ENCODE measurements around the gene PALM2AKAP2. TPM values are rescaled to one million over a fixed set of nuclear protein-coding genes. Genes with fewer than 3 reads are reported as not detected.

The PALM2AKAP2 gene
- total RNA-seq: not detected

DNA sequence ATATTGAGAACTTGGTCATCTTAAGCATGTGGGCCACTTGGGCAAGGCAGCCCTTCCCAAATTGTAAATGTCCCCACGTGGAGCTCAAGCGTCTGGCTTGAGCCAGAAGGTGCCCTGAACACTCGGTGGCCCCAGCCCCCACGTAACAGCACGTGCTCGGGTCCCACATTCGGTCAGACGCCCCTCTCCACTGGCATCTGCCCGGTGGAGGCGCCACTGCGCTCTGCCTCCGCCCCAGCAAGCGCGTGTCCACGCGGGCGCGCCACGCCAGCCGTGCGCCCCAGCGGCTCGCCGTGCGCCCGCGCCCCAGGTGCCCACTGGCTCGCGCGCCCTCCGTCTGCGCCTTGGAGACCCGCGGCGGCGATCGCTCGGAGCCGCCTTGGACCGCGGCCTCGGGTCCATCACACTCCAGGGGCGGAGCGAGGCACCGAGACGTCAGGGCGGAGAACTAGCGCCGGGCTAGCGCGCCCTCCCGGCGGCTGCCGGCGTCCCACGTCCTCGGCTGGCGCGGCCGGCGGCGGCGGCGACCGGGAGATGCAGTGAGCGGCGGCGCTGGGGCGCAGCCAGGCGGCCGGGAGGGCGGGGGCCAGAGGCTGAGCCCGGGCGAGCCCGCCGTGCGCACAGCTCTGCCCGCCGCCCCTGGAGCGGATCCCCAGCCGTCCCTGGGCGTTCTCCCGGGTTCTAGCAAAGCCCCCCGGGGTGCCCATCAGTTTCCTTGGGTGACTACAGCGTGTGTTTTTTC lies at the start of gene PALM2AKAP2:
PALM2AKAP2 (plus strand) TSS at position 488 of the 742 bp plus-strand sequence. CDS start 291 bp downstream, outside the sequence.
- no peak for ATAC-seq (ENCODE audit: low read depth)
- Mint-ChIP-seq H3K27ac (no peak within 1 kb of the TSS), H3K27me3 (peaks cover 38% of the 10 kb centered on the region), H3K4me3 (no peak within 1 kb of the TSS), H3K36me3 (no peaks in the 10 kb centered on the region), H3K9me3 (peaks cover 1% of the 10 kb centered on the region), H3K4me1 (no peaks in the 10 kb centered on the region)
- no peak for DNase-seq
- POLR2A ChIA-PET: no interaction called here

DNA sequence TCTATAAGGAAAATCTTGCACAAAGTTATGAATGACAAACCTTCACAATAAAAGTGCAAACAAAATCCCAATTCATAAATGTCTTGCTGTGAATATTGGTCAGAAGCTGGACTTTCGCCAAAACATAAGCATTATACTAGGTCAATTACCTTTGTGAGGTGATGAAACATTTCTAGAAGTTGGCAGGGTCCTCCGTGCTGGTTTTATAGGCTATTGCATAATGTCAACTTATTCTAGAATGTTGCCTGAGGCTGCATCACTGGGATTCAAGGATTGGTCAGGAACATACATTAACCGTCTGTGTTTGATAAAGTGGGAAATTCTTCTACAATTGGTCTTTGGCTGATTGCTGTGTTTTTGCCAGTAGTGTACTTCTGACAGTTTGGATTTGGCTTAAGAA lies 49.8 kb upstream of the PALM2AKAP2 start:
- Mint-ChIP-seq H3K36me3 (no peaks in the 10 kb centered on the region), H3K27me3 (peaks cover 4% of the 10 kb centered on the region), H3K4me1 (no peaks in the 10 kb centered on the region), H3K4me3 (no peak overlapping the region), H3K27ac (no peak overlapping the region), H3K9me3 (no peaks in the 10 kb centered on the region)
- DNase-seq (no peak), ATAC-seq (ENCODE audit: low read depth) (no peak)
- POLR2A ChIA-PET: no interaction called here

DNA sequence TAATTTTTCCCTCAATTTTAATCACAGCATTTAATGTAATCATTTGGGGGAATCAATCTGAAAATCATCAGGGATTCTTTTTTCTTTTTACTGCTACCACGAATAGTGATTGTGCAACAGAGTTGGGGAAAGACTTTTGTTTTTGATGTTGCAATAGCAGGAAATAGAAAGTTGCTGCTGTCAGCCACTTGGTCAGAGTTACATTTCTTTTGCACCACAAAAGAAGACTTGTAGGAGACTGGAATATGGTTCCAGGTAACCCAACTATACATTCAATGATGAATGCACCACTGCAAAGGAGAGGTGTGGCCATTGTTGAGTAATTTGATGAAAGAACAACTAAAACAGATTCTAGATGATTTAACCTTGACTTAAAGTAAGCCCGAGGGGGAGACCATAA lies 46.3 kb upstream of the PALM2AKAP2 start:
- H3K27me3 Mint-ChIP-seq: peaks cover 4% of the 10 kb centered on the region
- ATAC-seq (ENCODE audit: low read depth): no peak

DNA sequence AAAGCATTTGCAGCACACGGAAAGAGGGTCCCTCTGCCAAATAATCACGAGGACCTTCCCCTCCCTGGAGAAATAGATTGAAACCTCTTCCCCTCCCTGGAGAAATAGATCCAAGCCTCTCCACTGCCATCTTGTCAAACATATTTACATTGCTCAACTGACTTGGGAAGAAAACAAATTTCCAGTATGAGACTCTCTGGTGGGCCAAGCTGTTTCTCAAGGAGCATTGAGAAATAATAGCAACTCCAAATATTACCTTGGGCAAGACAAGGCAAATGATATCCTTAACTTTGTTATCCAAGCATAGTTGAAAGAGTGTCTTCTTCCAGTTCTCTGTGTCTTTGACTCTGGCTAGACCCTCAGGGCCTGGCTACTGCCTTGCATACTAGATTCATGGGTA lies 45.2 kb upstream of the PALM2AKAP2 start:
- peaks cover 4% of the 10 kb centered on the region for H3K27me3 Mint-ChIP-seq
- H3K36me3 Mint-ChIP-seq: no peaks in the 10 kb centered on the region
- no peak overlapping the region for H3K27ac Mint-ChIP-seq
- no peaks in the 10 kb centered on the region for H3K4me1 Mint-ChIP-seq
- POLR2A ChIA-PET: no interaction called here
- DNase-seq (no peak), ATAC-seq (ENCODE audit: low read depth) (no peak)
- peaks cover 2% of the 10 kb centered on the region for H3K9me3 Mint-ChIP-seq
- no peak overlapping the region for H3K4me3 Mint-ChIP-seq

More for the DNA sequence above, 46.3 kb upstream of the PALM2AKAP2 start:
- no peak for DNase-seq
- H3K4me3 Mint-ChIP-seq: no peak overlapping the region
- no peak overlapping the region for H3K27ac Mint-ChIP-seq
- H3K9me3 Mint-ChIP-seq: peaks cover 2% of the 10 kb centered on the region
- no peaks in the 10 kb centered on the region for H3K4me1 Mint-ChIP-seq
- no peaks in the 10 kb centered on the region for H3K36me3 Mint-ChIP-seq
- POLR2A ChIA-PET: no interaction called here

DNA sequence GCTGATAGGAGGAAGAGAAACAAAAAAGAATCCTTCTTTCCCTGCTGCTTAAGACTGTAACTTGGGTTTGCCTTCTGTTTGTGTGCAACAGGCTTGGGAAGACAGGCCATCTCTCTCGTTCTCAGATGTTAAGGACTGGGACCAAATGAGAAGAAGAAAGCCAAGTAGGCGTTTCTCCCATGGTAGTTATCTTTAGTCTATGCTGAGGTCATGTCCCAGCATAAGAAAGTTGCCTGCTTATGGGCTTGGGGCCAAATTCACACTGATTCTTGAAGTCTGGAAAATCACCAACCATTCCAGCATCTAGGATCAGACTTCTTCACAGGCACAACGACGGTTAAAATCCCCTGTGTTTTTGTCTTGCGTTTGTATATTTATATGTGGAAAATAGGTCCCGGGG lies 44.2 kb upstream of the PALM2AKAP2 start:
- POLR2A ChIA-PET: no interaction called here
- Mint-ChIP-seq H3K36me3 (no peaks in the 10 kb centered on the region), H3K4me3 (no peak overlapping the region), H3K27ac (no peak overlapping the region), H3K9me3 (peaks cover 2% of the 10 kb centered on the region), H3K27me3 (peaks cover 4% of the 10 kb centered on the region), H3K4me1 (no peaks in the 10 kb centered on the region)
- ATAC-seq (ENCODE audit: low read depth) (no peak), DNase-seq (no peak)

DNA sequence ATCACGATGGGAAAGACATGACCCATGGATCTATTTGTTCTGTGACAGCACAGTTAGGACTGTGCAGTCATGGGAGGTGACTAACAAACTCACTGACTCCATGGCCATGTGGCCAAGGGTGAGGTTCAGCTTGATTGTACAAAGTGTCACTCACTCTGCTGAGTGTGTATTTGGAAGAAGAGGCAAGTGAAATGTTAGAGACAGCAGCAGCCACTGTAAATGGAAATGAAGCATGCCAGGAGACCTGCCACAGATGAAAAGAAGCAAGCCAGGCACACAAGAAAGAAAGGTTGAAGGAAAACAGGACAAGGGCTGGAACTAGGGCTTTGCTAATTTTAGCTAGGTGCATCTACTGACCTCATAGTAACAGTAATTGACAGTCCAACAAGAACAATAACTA lies 42.7 kb upstream of the PALM2AKAP2 start:
- Mint-ChIP-seq H3K4me1 (no peaks in the 10 kb centered on the region), H3K27ac (no peak overlapping the region), H3K36me3 (no peaks in the 10 kb centered on the region), H3K9me3 (peaks cover 2% of the 10 kb centered on the region), H3K4me3 (no peak overlapping the region), H3K27me3 (peaks cover 3% of the 10 kb centered on the region)
- POLR2A ChIA-PET: no interaction called here
- ATAC-seq (ENCODE audit: low read depth) (no peak), DNase-seq (no peak)

DNA sequence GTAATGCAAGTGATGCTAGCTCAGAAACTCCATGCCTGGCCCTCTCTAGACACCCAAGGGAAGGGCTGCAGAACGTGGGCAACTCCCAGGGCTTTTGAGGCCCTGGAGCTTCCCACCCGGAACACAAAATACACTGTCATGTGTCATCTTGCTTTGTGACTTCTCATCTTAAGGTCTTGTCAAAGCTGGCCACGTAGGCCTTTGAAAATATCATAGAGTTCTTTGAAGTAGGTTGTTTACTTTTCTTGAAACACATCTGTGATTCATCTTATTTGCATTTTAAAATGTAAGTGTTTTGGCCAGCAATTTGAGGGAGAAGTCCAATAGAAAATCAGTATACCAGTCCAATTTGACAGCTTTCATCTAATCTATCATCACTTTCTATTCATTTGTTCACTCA lies 40.2 kb upstream of the PALM2AKAP2 start:
- ATAC-seq (ENCODE audit: low read depth) (no peak), DNase-seq (no peak)
- no peak overlapping the region for H3K27ac Mint-ChIP-seq
- peaks cover 2% of the 10 kb centered on the region for H3K9me3 Mint-ChIP-seq
- no peaks in the 10 kb centered on the region for H3K4me1 Mint-ChIP-seq
- no peak overlapping the region for H3K4me3 Mint-ChIP-seq
- no peaks in the 10 kb centered on the region for H3K36me3 Mint-ChIP-seq
- H3K27me3 Mint-ChIP-seq: peaks cover 5% of the 10 kb centered on the region
- POLR2A ChIA-PET: no interaction called here

DNA sequence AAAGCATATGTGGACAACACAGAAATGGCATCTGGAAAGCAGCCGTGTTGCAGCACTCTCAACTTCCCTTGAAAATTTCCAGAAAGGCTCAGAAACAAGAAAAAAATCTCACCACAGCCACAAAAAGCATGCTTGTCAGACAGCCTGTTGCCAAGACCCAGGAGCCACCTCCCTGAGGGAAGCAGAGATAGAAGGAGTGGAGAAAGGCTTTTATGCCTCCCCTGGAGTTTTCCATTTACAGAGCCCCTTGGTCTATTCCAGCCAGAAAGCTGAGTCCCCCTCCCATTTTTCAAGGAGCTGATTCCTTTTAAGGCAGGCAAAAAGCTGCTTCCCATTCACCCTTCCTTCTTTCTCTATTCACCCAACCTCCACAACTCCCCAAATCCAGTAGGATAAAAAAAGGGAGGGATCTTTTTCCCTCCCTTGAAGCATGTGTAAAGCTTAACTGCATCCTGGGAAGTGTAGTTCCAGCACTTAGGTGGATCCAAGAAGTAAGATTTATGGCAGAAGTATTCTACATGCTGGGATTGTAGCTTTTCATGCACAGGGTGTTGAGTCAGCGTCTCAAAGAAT lies 37.1 kb upstream of the PALM2AKAP2 start:
- ATAC-seq (ENCODE audit: low read depth) (no peak), DNase-seq (no peak)
- Mint-ChIP-seq H3K4me1 (no peaks in the 10 kb centered on the region), H3K27ac (no peak overlapping the region), H3K9me3 (peaks cover 2% of the 10 kb centered on the region), H3K36me3 (no peaks in the 10 kb centered on the region), H3K4me3 (no peak overlapping the region), H3K27me3 (peaks cover 5% of the 10 kb centered on the region)
- POLR2A ChIA-PET: no interaction called here

DNA sequence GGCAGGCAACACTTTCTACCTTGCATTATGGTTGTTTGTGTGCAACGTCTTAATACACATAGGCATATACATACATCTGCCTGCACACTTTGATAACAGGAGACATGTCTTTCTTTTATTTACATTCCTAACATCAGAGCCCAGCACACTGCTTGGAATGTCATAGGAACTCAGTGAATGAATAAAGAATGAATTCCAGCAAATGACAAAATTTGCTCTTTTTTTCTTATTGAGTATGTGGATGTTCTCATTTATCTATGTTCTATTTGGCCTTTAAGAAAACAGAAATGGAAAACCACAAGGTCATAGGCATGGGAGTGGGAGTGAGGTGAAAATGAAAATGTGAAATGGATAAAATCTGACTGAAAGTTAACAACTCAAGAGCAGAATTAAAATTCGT lies 36.3 kb upstream of the PALM2AKAP2 start:
- DNase-seq (no peak), ATAC-seq (ENCODE audit: low read depth) (no peak)
- no peaks in the 10 kb centered on the region for H3K9me3 Mint-ChIP-seq
- H3K4me1 Mint-ChIP-seq: no peaks in the 10 kb centered on the region
- peaks cover 5% of the 10 kb centered on the region for H3K27me3 Mint-ChIP-seq
- H3K27ac Mint-ChIP-seq: no peak overlapping the region
- H3K36me3 Mint-ChIP-seq: no peaks in the 10 kb centered on the region
- H3K4me3 Mint-ChIP-seq: no peak overlapping the region
- POLR2A ChIA-PET: no interaction called here

DNA sequence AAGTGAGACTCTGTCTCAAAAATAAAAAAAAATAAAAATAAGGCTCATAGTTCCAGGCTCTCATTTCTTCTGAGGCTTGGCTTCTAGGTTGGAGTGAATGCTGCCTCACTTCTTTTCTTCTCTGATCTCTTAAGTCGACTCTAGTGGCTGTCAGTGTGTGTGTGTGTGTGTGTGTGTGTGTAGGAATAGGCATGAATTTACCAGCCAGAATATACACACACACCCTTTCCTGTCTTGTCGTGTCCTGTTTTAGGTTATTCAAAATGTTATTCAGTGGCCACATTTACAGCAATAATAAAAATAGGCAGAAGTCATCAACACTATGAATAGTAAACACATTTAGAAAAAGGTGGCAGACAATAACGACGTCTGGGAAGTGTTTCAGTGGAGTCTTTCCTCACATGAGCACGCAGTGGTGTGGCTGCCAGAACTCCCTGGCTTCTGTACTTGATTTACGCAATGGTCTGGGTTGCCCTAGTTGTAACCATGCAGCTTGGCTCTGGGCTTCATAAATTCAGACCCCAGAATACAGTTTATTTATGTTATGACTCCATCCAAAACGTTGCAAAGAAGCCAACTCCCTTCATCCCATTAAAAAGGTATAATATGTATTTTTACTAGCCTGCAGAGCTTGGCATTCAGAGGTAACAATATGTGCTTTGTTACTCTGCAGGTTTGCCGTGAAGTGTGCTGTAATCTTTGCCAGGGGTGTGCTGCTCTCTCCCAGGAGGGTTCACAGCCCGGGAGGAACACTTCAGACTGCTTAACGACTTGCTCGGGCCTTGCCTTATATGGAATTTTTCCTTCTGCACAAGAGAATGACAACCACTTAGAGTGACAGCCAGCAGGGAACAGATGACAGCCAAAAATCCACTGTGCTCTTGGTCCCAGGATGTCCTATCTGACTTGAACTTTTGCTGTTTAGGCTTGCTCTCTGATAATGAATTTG lies 34.4 kb upstream of the PALM2AKAP2 start:
- no peaks in the 10 kb centered on the region for H3K4me1 Mint-ChIP-seq
- POLR2A ChIA-PET: no interaction called here
- DNase-seq (no peak), ATAC-seq (ENCODE audit: low read depth) (no peak)
- H3K27ac Mint-ChIP-seq: no peak overlapping the region
- H3K4me3 Mint-ChIP-seq: no peak overlapping the region
- peaks cover 5% of the 10 kb centered on the region for H3K27me3 Mint-ChIP-seq
- no peaks in the 10 kb centered on the region for H3K9me3 Mint-ChIP-seq
- no peaks in the 10 kb centered on the region for H3K36me3 Mint-ChIP-seq

DNA sequence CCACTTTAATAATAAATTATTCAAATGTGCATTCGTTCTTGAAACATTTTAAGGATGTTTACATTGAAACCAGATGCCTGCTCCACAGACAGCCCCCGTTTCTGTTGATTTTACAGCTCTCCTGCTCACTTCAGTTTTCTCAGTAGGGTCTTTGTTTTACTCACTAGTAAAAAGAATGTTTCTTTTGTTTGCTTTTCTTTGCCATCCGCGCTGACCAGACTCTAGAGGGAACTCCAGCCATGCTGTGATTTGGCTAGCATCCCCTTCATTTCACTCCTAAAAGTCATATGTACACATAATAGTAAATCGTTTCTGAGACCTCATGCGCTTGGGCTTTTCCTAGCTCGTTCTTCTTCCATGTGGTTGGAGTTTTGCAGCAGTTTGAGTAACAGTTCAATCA lies 28.7 kb upstream of the PALM2AKAP2 start:
- H3K4me1 Mint-ChIP-seq: no peaks in the 10 kb centered on the region
- peaks cover 4% of the 10 kb centered on the region for H3K27me3 Mint-ChIP-seq
- no peaks in the 10 kb centered on the region for H3K36me3 Mint-ChIP-seq
- POLR2A ChIA-PET: no interaction called here
- DNase-seq (no peak), ATAC-seq (ENCODE audit: low read depth) (no peak)
- no peak overlapping the region for H3K4me3 Mint-ChIP-seq
- no peak overlapping the region for H3K27ac Mint-ChIP-seq
- peaks cover 2% of the 10 kb centered on the region for H3K9me3 Mint-ChIP-seq

DNA sequence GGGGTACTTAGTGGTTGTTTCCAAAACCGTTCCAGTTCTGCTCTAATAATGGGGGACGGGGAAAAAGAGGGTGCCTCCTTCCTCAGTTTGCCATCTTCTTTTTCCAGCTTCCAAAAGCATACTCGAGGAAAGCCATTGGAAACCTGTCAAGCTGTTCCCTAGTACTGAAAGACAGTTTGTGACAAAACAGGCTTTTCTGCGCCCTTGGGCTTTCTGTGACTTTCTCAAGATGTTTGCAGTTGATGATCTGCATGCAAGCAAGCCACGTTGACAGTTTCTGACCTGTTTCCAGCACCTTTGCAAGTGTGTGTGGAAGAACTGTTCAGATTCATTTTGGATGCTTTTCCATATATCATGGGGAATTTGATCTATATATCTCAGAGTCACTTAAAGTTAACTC lies 26.7 kb upstream of the PALM2AKAP2 start:
- Mint-ChIP-seq H3K27me3 (peaks cover 4% of the 10 kb centered on the region), H3K9me3 (peaks cover 2% of the 10 kb centered on the region), H3K4me3 (no peak overlapping the region), H3K36me3 (no peaks in the 10 kb centered on the region), H3K4me1 (no peaks in the 10 kb centered on the region), H3K27ac (no peak overlapping the region)
- POLR2A ChIA-PET: no interaction called here
- ATAC-seq (ENCODE audit: low read depth) (no peak), DNase-seq (no peak)

DNA sequence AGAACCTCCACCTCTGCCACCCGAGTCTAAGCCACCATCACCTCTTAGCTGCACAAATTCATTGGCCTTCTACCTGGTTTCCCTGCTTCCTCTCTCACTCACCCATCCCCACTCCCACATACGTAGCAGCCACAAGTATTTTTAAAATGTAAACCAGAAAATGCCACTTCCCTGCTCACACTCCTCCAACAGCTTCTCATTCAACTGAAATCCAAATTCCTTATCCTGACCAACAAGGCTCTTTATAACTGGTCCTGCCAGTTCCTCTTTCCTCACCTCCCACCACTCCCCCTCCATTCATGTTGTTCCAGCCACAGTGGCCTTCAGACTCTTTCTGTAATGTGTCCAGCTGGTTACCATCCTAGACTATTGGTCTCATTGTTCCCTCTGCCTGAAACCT lies 25.0 kb upstream of the PALM2AKAP2 start:
- Mint-ChIP-seq H3K27me3 (peaks cover 4% of the 10 kb centered on the region), H3K4me3 (no peak overlapping the region), H3K4me1 (no peaks in the 10 kb centered on the region), H3K9me3 (peaks cover 2% of the 10 kb centered on the region), H3K27ac (no peak overlapping the region), H3K36me3 (no peaks in the 10 kb centered on the region)
- no peak for DNase-seq
- ATAC-seq (ENCODE audit: low read depth): no peak
- POLR2A ChIA-PET: no interaction called here

DNA sequence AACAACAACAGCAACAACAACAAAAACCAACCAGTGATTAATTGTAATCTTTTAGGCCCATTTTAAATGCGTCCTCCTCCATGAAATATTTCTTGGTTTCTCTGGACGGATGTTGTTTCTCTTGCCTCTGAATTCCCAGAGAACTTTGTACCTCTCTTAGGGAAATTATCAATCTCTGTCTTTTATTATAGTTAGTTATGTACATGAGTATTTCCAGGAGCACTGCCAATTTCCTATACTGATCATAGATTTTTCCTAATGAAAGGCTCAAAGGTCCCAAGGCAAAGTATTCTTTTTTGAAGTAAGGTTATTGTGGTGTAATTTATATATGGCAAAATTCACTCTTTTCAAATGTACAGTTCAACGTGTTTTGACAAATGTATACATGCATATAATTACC lies 20.4 kb upstream of the PALM2AKAP2 start:
- Mint-ChIP-seq H3K4me1 (no peaks in the 10 kb centered on the region), H3K36me3 (no peaks in the 10 kb centered on the region), H3K27ac (no peak overlapping the region), H3K9me3 (peaks cover 1% of the 10 kb centered on the region), H3K27me3 (no peaks in the 10 kb centered on the region), H3K4me3 (no peak overlapping the region)
- DNase-seq (no peak), ATAC-seq (ENCODE audit: low read depth) (no peak)
- POLR2A ChIA-PET: no interaction called here
